22Rv1 (cell line): ENCODE measurements around the gene ZNF821.

Source experiments
- ZFX ChIP-seq: fragments of 450-650 bp; IDR thresholded peaks from 2 replicates; pipeline ENCODE4 v1.6.1; 2017; ENCODE audit warnings: antibody characterized with exemption, borderline replicate concordance
- TF ChIP-seq, protein P1 (sequence below): fragments of 450-650 bp; IDR thresholded peaks from 2 replicates; pipeline ENCODE4 v1.5.1; 2017; ENCODE audit warnings: mild to moderate bottlenecking

DNA sequence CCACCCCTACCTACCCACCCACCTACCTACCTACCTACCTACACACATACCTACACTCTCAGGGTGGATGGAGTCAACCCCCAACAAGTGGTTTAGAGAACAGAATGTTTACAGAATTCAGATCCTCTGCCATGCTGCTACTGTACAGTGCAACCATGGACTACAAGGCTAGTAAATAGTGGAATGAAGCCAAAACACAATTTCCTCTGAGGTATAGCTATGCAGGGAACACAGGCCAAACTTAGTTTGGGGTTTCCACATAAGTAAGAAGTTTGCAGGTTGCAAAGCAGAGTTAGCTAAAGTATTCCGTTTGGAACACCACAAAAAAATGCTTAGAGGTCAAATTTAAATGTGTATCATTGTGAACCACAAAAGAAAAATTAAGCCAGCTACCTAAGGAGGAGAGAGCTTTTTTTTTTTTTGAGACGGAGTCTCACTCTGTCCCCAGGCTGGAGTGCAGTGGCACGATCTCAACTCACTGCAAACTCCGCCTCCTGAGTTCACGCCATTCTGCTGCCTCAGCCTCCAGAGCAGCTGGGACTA lies 72.7 kb downstream of the ZNF821 start:
- TF ChIP-seq, protein P1, sequence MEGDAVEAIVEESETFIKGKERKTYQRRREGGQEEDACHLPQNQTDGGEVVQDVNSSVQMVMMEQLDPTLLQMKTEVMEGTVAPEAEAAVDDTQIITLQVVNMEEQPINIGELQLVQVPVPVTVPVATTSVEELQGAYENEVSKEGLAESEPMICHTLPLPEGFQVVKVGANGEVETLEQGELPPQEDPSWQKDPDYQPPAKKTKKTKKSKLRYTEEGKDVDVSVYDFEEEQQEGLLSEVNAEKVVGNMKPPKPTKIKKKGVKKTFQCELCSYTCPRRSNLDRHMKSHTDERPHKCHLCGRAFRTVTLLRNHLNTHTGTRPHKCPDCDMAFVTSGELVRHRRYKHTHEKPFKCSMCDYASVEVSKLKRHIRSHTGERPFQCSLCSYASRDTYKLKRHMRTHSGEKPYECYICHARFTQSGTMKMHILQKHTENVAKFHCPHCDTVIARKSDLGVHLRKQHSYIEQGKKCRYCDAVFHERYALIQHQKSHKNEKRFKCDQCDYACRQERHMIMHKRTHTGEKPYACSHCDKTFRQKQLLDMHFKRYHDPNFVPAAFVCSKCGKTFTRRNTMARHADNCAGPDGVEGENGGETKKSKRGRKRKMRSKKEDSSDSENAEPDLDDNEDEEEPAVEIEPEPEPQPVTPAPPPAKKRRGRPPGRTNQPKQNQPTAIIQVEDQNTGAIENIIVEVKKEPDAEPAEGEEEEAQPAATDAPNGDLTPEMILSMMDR, result no peak
- TF ChIP-seq ZFX, result no peak
